ENCODE measurements around the gene MED19.
"Not testable (repeated sequence)": the region's sequence is repeated elsewhere in the genome, so short reads cannot be mapped to it uniquely, and the experiment has no call there.

The MED19 gene

GRCh38 chr11:57703341-57703740 lies 8.7 kb downstream of the MED19 start:
- no peak for DNase-seq

GRCh38 chr11:57700425-57700824 lies 11.6 kb downstream of the MED19 start:
- DNase-seq = no peak

GRCh38 chr11:57699813-57700212 lies 12.2 kb downstream of the MED19 start:
- DNase-seq = no peak

- DNase-seq = no peak
Measured at GRCh38 chr11:57698843-57699365, 13.1 kb downstream of the MED19 start.

- DNase-seq = not testable (repeated sequence)
Measured at GRCh38 chr11:57690474-57690873, 21.5 kb downstream of the MED19 start.

GRCh38 chr11:57681168-57681567 lies 30.8 kb downstream of the MED19 start:
- no peak for DNase-seq

- DNase-seq = no peak
Measured at GRCh38 chr11:57680552-57680874, 31.5 kb downstream of the MED19 start.

GRCh38 chr11:57679396-57679795 lies 32.6 kb downstream of the MED19 start:
- DNase-seq = no peak

- no peak for DNase-seq
Measured at GRCh38 chr11:57675176-57675941, 36.7 kb downstream of the MED19 start.

GRCh38 chr11:57674251-57674650 lies 37.8 kb downstream of the MED19 start:
- DNase-seq = no peak

- DNase-seq = no peak
Measured at GRCh38 chr11:57668434-57668782, 43.6 kb downstream of the MED19 start.

- DNase-seq = peak; percentile 100
Measured at GRCh38 chr11:57667736-57668433, 44.1 kb downstream of the MED19 start, which contains the start of gene ZDHHC5. Gene ZDHHC5 (plus strand): TSS chr11:57668114. CDS start chr11:57673091, 4,977 bp downstream.

- peak; percentile 97 for DNase-seq
Measured at GRCh38 chr11:57667117-57667735, 44.8 kb downstream of the MED19 start.

GRCh38 chr11:57663975-57664374 lies 48.0 kb downstream of the MED19 start:
- DNase-seq = no peak

- DNase-seq = no peak
Measured at GRCh38 chr11:57662893-57663292, 49.1 kb downstream of the MED19 start.

- no peak for DNase-seq
Measured at GRCh38 chr11:57659669-57660068, 52.3 kb downstream of the MED19 start.

GRCh38 chr11:57658023-57658361 lies 54.0 kb downstream of the MED19 start:
- no peak for DNase-seq

GRCh38 chr11:57657194-57658022 lies 54.6 kb downstream of the MED19 start, which contains the start of gene CLP1:
Gene CLP1 (plus strand): TSS chr11:57657762. CDS start chr11:57659477, 1,715 bp downstream.
- DNase-seq = peak; percentile 100

- no peak for DNase-seq
Measured at GRCh38 chr11:57656885-57657193, 55.2 kb downstream of the MED19 start.
